22Rv1 (cell line): ENCODE results near the gene IL32.

Experiments used
- H3K27ac ChIP-seq: fragments of 450-650 bp; 2 replicates; pipeline ENCODE4 v1.5.1; 2017
- CTCF ChIP-seq: fragments of 450-650 bp; IDR thresholded peaks from 2 replicates; pipeline ENCODE4 v1.5.1; 2017; ENCODE audit warnings: mild to moderate bottlenecking
- ZFX ChIP-seq: fragments of 450-650 bp; IDR thresholded peaks from 2 replicates; pipeline ENCODE4 v1.6.1; 2017; ENCODE audit warnings: antibody characterized with exemption, borderline replicate concordance

The IL32 gene

DNA sequence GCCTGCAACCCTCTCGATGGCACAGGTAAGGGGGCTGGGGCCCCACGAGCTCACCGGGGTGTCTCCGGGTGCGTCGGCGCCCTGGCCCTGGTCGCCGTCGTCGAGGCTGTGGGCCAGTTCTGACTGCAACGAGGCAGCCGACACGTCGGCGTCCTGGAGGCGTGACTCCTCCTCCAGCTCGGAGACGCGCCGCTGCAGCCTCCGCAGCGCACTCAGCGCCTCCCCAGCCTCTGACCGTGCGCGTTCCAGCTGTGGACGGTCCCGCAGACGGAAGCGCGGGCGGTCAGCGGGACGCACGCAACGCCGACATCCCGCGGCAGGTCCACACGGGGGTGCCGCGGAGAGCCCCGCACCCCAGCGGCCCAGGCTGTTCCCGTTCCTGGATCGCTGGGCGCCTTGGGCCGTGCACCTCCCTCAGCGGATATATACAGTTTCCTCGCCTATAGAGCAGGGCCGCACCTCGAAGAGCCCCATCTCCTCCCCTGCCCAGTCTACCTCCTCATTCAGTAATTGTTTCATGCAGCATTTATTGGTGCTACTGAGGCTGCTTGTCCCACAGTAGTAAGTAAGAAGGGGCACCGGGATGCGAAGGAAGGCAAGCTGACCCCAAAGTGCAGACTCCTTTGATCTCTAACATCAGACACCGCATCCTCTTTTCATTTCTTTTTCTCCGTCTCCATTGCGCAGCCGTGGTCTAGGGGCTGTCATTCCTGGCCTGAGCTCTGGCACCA lies 35.8 kb upstream of the IL32 start:
- no peak for TF ChIP-seq ZFX
- no peak for TF ChIP-seq CTCF
- H3K27ac ChIP-seq = no peak overlapping the region

GRCh38 chr16:3030222-3031212 lies 34.9 kb upstream of the IL32 start:
- H3K27ac ChIP-seq = no peak overlapping the region

DNA sequence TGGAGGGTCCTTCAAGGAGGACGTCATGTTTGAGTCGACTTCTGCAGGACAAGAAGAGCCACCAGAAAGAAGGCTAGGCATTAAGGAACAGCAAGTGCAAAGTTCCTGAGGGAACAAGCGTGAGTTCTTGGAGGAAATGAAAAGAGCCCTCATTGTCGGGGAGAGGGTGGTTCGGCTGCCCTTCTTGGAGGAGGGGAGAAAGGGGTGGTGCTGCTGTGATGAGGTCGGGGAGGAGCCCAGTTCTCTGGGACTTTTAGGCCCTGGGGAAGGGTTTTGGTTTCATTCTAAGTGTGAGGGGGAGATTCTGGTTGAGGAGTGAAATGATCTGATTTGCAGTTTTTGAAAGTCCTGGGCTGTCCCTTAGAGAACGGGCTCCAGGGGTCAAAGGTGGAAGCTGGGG lies 32.8 kb upstream of the IL32 start:
- TF ChIP-seq ZFX (no peak), CTCF (no peak)
- H3K27ac ChIP-seq = no peak overlapping the region

More at GRCh38 chr16:3030222-3031212, 34.9 kb upstream of the IL32 start:
- TF ChIP-seq CTCF (no peak), ZFX (no peak)

- no peak for TF ChIP-seq ZFX
- TF ChIP-seq CTCF = no peak
- no peak overlapping the region for H3K27ac ChIP-seq
Observed at GRCh38 chr16:3035289-3035971, 30.0 kb upstream of the IL32 start.

- H3K27ac ChIP-seq = peak overlapping the region; percentile 52
- no peak for TF ChIP-seq ZFX
- TF ChIP-seq CTCF = no peak
Observed at GRCh38 chr16:3035972-3036725, 29.3 kb upstream of the IL32 start.

DNA sequence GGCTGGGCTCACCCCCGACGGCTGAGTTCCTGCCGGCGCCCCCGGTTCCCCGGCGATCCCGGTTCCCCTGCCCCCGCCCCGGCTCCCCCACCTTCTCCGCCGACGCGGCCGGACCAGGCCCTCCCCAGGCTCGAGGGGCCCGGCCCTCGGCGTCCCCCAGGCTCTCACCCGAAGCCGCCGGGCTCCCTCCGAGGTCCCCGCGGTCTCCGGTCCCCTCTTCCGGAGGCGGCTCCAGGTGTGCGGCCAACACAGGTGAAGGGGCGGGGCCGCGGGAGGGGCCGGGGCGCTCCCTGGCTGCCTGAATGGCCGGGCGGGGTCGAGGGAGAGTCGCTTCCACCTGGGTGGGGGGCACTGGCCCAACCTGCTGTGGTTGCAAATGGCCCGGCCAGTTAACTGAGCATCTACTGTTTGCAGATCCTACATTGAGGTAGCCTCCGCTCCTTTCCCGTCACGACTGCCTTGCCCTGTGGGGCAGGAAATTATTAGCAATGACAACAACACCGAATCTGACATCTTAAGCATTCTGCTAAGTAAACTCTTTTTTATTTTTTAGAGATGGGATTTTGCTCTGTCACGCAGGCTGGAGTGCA lies 28.6 kb upstream of the IL32 start, which contains the start of gene BICDL2:
BICDL2 (minus strand) TSS at position 219 of the 590 bp plus-strand sequence. CDS start 1,448 bp downstream, outside the sequence.
- H3K27ac ChIP-seq = peak within 1 kb of the TSS; percentile 52
- no peak for TF ChIP-seq CTCF
- TF ChIP-seq ZFX = no peak
